Suprapubic skin (tissue), 3 donors: Measurements from ENCODE around the gene LIPJ.

Experiments
- POLR2AphosphoS5 ChIP-seq, 3 donors: sonication (generic); formaldehyde crosslinking; IDR thresholded peaks; one replicate each; pipeline ENCODE4 v1.6.1; 2017; ENCODE audit warnings: antibody characterized with exemption in 3 of 3
- TF ChIP-seq, protein P1 (sequence below), 2 donors: fragments of 200-600 bp in 1 of 2; fragments of 450-650 bp in 1 of 2; sonication (generic) in 1 of 2; IDR thresholded peaks; one replicate each; pipeline ENCODE4 v1.5.1; 2016 to 2019; ENCODE audit warnings: antibody characterized with exemption in 2 of 2, mild to moderate bottlenecking in 1 of 2, moderate library complexity in 1 of 2

DNA sequence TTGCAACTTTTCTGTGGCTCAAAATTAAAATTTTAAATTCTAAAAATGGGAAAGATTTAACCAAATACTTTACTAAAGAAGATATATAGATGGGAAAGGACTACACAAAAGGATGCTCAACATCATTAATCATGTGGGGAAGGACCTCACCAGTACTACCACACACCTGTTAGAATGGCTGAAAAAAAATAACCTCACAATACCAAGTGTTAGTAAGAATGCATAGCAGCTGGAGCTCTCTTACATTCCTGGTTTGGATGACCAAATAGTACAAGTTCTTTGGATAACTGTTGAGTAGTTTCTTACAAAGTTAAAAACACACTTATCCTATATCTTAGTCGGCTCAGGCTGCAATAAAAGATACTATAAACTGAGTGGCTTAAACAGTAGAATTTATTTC is 33.9 kb downstream of the LIPJ start:
- TF ChIP-seq, protein P1, sequence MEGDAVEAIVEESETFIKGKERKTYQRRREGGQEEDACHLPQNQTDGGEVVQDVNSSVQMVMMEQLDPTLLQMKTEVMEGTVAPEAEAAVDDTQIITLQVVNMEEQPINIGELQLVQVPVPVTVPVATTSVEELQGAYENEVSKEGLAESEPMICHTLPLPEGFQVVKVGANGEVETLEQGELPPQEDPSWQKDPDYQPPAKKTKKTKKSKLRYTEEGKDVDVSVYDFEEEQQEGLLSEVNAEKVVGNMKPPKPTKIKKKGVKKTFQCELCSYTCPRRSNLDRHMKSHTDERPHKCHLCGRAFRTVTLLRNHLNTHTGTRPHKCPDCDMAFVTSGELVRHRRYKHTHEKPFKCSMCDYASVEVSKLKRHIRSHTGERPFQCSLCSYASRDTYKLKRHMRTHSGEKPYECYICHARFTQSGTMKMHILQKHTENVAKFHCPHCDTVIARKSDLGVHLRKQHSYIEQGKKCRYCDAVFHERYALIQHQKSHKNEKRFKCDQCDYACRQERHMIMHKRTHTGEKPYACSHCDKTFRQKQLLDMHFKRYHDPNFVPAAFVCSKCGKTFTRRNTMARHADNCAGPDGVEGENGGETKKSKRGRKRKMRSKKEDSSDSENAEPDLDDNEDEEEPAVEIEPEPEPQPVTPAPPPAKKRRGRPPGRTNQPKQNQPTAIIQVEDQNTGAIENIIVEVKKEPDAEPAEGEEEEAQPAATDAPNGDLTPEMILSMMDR (IDR thresholded peaks at IDR 0.05): no peak
- TF ChIP-seq POLR2AphosphoS5 (IDR thresholded peaks at IDR 0.05): no peak
